Raji (cell line): ENCODE data around the gene ABCE1.

Experiments
- POLR2A ChIP-seq: IDR thresholded peaks from 2 replicates; pipeline ENCODE4 v1.6.1; 2011; ENCODE audit warnings: low read depth, low read length, control low read depth; ENCODE audit not compliant: insufficient read depth

The ABCE1 gene

GRCh38 chr4:145153181-145153903 lies 55.2 kb downstream of the ABCE1 start:
- TF ChIP-seq POLR2A, result no peak

GRCh38 chr4:145153904-145154298 lies 55.8 kb downstream of the ABCE1 start:
- no peak for TF ChIP-seq POLR2A

- no peak for TF ChIP-seq POLR2A
Observed at GRCh38 chr4:145154573-145154972, 56.5 kb downstream of the ABCE1 start.

DNA sequence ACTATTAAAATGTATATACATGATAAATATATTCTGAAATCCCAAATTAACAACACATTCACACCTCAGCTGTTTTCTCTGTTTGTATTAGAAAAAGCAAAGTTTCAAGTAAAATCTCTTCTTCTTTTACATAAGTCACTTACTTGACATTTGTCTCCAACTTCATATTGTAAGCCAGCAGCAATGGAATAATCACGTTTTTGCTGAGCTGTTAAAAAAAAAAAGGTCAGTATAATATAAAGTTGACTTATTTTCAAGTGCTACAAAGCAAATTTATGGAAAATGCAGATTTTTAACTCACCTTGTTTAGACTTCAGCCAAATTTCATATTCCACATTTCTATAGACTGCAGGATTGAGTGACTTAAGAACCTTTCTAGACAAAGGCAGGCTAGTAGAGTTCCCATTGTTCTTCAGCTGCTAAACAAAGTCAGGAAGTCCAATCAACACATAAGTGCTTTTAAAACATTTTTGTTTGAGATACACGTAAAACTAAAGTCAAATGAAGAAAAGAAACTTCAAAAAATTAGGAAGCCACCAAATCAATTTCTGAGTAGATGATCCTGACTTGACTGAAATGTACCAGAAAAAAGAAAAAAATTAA lies 57.3 kb downstream of the ABCE1 start:
- no peak for TF ChIP-seq POLR2A

DNA sequence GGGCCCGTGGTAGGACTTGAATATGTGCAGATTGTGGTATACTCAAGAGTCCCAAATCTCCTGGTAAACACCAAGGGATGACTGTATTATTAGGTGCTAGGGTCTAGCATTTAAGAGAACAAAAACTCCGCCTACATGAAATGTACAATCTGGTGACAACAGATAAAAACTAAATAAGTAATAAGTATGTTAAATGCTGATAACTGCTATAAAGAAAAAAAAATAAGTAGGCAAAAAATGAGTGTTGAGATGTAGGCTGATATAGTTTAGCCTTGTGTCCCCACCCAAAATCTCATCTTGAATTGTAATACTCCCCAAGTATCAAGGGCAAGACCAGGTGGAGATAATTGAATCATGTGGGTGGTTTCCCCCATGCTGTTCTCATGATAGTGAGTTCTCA lies 58.9 kb downstream of the ABCE1 start:
- TF ChIP-seq POLR2A, result no peak

- TF ChIP-seq POLR2A, result no peak
Observed at GRCh38 chr4:145161549-145161948, 63.4 kb downstream of the ABCE1 start.

DNA sequence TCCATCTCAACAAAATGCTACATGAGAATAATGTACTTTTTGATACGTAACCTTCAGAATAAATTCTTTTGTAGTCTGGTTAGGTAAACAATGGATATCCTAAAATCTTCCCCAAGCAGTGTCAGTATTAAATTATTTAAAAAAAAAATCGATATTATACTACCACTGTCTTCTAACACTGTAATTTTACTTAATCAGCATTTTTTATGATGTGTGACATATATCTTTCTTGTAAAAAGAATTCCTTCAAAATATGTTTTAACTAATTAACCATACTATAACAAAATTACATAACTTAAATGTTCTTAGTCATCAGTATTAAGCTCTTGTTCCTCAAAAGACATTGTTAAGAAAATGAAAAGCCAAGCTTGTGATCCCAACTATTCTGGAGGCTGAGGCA lies 69.8 kb downstream of the ABCE1 start:
- no peak for TF ChIP-seq POLR2A

DNA sequence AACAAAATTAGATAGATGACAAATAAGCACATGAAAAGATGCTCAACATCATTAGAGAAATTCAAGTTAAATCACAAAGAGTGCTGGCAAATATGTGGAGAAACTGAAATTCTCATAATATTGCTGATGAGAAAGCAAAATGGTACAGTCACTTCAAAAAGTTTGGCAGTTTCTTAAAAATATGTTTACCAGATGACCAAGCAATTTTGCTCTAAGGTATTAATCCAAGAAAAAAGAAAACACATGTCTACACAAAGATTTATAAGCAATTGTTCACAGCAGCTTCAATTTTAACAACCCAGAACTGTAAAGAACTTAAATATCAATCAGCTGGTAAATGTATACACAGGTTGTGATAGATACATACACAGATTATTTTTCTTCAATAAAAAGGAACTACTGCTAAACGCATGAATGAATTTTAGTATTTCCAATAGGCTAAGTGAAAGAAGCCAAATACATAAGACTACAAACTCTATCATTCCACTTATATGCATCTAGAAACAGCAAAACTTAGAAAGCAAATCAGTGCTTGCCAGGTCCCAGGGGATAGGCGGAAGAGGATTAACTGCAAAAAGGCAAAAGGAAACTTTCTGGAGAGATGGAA lies 70.6 kb downstream of the ABCE1 start:
- no peak for TF ChIP-seq POLR2A

- TF ChIP-seq POLR2A, result no peak
Observed at GRCh38 chr4:145170223-145170622, 72.1 kb downstream of the ABCE1 start.

- no peak for TF ChIP-seq POLR2A
Observed at GRCh38 chr4:145171911-145172310, 73.8 kb downstream of the ABCE1 start.

DNA sequence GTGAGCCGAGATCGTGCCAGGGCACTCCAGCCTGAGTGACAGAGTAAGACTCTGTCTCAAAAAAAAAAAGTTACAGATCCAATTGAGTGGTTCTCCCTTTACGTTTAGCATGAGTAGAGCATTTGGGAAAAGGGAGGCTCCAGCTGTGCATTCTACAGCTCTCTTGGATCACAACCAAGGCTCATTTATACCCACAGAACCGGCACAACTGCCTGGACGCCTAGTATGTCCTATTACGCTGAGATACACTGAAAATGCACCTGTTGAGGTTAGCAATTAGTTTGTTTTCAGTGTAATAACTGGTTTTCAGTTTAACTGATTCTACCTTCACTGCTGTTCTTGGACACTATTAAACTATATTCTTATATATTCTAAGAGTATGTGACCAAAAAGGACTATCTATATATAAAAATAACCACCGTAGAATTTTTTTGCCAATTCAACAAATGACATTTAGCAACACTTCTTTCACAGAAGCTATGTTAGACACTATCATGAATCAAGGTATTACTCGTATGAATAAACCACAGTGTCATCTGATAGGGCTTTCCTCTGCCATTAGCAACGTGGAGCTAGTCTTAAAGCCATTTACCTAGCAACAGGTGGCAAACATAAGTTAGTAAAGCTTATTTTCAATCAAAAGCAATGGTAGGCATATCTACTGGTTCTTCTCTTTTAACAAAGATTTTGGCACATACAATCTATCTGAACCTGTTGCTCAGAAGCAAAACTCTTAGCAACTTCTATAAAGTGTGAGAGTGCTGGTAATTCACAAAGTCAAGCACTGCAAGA lies 78.7 kb downstream of the ABCE1 start:
- no peak for TF ChIP-seq POLR2A

DNA sequence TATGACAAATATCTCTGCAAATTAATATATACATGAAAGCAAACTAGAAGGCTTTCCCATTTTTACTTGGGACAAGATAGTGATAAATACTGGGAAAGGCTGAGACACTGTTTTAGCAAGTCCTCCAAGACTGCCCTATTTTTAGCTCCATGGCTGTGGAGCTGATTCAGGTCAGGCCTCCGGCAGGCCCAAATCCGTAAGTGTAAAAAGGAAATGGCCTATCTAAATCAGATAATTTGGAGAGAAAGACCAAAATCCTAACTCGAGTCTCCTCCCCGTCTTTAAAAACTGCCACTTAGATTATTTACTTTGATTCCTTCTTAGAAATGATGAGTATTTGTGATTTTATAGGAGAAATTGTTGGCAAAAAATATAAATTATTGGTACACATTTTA lies 79.4 kb downstream of the ABCE1 start:
- no peak for TF ChIP-seq POLR2A

DNA sequence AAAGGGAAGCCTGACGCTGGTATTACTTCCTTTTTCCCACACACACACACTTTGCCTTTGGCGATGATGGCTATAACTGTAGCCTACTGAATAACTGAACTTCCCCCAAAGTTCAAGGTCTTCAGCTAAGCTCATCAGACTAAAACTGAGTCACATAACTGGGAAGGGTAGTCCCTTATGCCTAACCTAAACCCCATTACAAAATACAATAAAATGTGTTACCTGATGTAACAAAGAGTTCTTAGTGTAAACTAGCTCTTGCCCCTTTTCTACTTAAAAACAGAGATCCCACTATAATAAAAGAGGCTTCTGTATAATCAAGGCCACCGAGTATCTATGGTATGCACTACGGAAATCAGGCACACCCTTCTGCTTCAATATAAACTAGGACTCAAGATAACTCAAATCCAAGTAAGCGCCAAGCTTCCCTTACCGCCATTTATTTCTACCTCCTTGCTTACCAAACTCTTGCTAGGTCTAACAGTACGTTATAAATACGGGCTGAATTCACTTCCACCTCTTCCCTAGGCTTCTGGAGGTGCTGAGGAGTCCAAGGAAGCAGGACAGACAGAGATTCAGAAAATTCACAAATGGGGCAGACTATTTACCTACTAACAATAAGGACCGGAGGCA lies 79.9 kb downstream of the ABCE1 start:
- TF ChIP-seq POLR2A, result no peak

GRCh38 chr4:145178740-145179280 lies 80.7 kb downstream of the ABCE1 start:
- no peak for TF ChIP-seq POLR2A
